ENCODE results near the gene MTUS2.

The MTUS2 gene

DNA sequence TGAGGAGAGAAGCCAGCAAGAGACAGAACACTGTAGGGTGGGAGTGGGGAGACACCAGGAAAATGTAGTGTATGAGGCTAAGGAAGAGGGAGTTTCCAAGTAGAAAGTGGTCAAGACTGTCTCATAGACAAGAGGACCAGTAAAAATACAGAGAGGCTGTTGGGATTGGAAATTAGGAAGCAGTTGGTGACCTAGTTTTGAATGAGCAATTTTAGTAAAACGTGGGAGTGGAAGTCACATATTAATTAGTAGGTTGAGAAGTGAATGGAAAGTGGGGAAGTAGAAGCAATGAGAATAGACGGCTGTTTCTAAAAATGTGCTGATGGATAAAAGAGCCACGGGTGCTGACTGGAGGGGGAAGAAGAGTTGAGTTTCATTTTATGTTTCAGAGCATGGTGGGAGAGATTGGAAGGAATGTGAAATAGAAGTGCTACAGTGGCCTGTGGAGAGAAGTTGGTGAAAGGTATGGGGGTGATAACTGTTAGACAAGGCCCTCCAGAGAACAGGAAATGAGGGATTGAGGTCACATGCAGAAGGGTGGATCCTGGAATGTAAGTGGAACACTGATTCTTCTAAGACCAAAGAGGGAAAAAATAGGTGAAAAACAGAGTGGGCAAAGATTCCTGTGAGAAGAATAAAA is 247.3 kb downstream of the MTUS2 start:
- no peak for FAIRE-seq
- DNase-seq (ENCODE audit: insufficient read length, low spot score): no peak

DNA sequence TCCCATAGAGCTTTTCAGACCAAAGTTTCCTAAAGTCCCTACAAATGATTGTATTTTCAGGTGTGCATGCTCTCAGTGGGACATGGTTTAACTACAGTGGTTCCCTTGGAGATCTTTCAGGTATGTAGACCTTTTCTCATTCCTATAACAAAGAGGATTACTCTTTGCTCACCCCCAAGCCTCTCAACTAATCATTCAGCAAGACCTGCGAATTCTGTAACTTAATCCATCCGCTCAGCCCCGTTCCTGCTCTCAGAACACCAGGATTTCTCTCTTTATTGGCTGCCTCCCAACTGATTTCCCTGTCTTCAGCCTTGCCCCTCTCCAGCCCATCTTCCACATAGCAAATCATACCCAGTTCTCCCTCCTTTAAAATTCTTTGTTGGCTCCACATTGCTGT is 253.6 kb downstream of the MTUS2 start:
- DNase-seq (ENCODE audit: insufficient read length, low spot score) (no peak), FAIRE-seq (no peak)
- TF ChIP-seq PAX5 (IDR thresholded peaks at IDR 0.05; ENCODE audit: insufficient read depth, low read length, severe bottlenecking) (no peak), POLR2A (IDR thresholded peaks at IDR 0.05; ENCODE audit: low read depth, low read length) (no peak), POLR2AphosphoS5 (IDR thresholded peaks at IDR 0.05; ENCODE audit: low read depth, low read length) (no peak), POU2F2 (IDR thresholded peaks at IDR 0.05; ENCODE audit: low read depth, low read length) (no peak)

More for the DNA sequence above, 247.3 kb downstream of the MTUS2 start:
- TF ChIP-seq PAX5 (IDR thresholded peaks at IDR 0.05; ENCODE audit: insufficient read depth, low read length, severe bottlenecking) (no peak), POLR2AphosphoS5 (IDR thresholded peaks at IDR 0.05; ENCODE audit: low read depth, low read length) (no peak), POU2F2 (IDR thresholded peaks at IDR 0.05; ENCODE audit: low read depth, low read length) (no peak), SPI1 (IDR thresholded peaks at IDR 0.05; ENCODE audit: low read depth, low read length) (no peak), POLR2A (IDR thresholded peaks at IDR 0.05; ENCODE audit: low read depth, low read length) (no peak), TAF1 (IDR thresholded peaks at IDR 0.05; ENCODE audit: low read depth, low read length) (no peak)

DNA sequence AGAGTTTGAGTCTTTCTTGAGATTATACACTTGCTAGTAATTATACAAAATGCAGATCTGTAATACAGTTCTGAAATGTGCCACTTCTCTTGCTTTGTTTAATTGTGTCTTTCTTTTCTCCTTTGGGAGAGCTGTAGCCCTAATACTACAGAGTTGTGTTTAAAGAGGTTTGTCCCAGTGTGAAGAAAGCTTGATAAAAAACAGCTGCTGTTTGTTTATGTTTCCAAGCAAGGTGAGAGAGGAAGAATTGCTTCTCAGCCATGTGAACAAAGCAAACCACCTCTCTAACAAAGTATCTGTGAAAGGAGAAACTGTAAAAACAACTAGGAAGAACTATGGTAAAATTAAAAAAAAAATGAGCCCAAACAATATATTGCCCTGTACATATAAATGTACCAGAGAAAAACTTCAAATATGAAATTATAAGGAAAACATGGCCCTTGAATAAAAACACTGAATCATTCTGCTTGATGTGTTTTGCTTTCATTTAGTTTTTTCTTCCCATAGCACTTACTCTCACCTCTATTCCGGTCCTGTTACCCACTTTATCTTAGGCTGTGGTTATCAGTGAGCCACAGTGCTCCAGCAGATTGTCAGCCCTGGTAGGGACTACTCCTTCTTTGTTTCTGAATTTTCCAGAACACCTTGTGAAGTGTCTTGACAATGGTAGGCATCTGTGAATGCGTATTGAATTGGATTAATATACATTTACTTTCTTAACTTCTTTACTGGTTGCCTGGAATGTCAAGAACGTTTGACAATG is 257.1 kb downstream of the MTUS2 start:
- TF ChIP-seq POU2F2 (IDR thresholded peaks at IDR 0.05; ENCODE audit: low read depth, low read length): no peak
- no peak for TF ChIP-seq SPI1 (IDR thresholded peaks at IDR 0.05; ENCODE audit: low read depth, low read length)
- no peak for TF ChIP-seq TAF1 (IDR thresholded peaks at IDR 0.05; ENCODE audit: low read depth, low read length)
- no peak for TF ChIP-seq POLR2AphosphoS5 (IDR thresholded peaks at IDR 0.05; ENCODE audit: low read depth, low read length)
- TF ChIP-seq POLR2A (IDR thresholded peaks at IDR 0.05; ENCODE audit: low read depth, low read length): no peak
- DNase-seq (ENCODE audit: insufficient read length, low spot score): no peak
- FAIRE-seq: no peak

DNA sequence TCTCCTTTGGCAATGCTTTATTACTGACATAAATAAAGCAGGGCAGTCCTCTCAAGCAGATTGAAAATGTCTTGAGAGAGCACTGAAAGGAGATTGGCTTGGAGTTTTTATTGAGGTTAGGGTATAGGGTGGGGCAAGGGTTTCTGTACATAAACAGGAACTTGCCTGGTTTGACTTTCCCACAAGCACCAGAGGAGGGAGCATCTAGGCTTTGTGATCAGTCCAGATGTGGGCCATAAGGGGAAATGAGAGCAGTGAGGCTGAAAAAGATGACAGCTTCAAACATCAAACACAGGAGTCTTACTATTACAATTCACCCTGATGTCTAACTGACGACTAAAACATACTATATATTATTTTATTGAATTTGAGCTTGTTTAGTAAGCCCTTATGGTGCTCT is 260.9 kb downstream of the MTUS2 start:
- TF ChIP-seq TAF1 (IDR thresholded peaks at IDR 0.05; ENCODE audit: low read depth, low read length): no peak
- peak; percentile 71 for TF ChIP-seq SPI1 (IDR thresholded peaks at IDR 0.05; ENCODE audit: low read depth, low read length)
- FAIRE-seq (no peak), DNase-seq (ENCODE audit: insufficient read length, low spot score) (no peak)

DNA sequence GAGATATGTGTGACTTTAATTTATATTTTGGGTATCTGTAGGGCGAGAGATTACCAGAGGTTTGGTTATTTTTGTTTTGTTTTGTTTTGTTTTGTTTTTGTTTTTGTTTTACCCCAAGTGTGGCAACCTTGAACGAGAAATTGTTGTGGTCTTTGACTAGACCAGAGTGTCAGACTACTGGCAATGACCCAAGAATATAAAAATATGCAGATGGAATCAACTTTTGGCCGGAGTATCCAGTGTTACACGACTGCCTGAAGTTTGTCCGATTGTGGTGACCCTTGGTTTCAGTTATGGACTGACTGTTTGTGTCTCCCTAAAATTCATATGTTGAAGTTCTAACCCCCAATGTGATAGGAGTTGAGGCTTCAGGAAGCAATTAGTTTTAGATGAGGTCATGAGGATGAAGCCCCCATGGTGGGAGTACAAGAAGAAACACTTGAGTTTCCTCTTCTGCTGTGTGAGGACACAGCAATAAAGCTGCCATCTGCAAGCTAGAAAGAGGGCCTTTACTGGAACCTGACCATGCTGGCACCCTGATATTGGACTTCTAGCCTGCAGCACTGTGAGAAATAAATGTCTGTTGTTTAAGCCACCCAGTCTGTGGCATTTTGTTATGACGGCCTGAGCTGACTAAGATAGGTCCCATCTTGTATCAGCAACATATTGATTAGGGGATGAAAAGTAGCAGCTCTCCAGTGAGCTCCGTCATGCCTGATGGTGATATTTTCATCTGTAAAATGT is 261.7 kb downstream of the MTUS2 start:
- no peak for TF ChIP-seq POU2F2 (IDR thresholded peaks at IDR 0.05; ENCODE audit: low read depth, low read length)
- no peak for TF ChIP-seq TAF1 (IDR thresholded peaks at IDR 0.05; ENCODE audit: low read depth, low read length)
- no peak for TF ChIP-seq PAX5 (IDR thresholded peaks at IDR 0.05; ENCODE audit: insufficient read depth, low read length, severe bottlenecking)
- TF ChIP-seq POLR2AphosphoS5 (IDR thresholded peaks at IDR 0.05; ENCODE audit: low read depth, low read length): no peak
- no peak for TF ChIP-seq SPI1 (IDR thresholded peaks at IDR 0.05; ENCODE audit: low read depth, low read length)
- TF ChIP-seq POLR2A (IDR thresholded peaks at IDR 0.05; ENCODE audit: low read depth, low read length): no peak
- FAIRE-seq (no peak), DNase-seq (ENCODE audit: insufficient read length, low spot score) (no peak)

DNA sequence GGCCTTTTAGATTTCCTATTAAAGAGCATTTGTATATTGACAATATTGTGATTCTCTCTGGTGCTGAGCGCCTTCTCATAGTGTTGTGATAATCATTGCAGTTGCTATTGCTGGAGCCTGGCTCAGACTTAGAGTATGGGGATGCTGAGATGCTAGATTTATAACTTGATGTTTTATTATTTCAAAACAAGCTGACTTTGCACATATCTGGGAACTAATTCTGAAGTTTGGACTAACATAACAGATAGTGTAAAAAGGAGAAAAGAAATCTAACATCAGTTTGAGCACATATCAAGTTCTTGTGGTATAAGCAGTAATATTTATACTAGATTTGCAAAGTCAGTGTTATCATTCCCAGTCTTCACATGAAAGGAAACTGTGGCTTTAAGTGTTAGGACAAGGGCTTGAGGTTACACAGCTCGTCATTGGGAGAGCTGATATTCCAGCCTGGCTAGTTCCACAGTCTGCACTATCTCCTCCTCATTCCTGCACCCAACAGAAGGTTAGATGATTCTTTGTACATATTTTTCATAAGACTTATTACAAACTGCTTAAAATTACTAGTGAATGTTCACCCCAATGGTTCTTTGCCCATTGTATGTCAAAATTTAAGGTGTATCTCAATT is 279.8 kb downstream of the MTUS2 start:
- FAIRE-seq (no peak), DNase-seq (ENCODE audit: insufficient read length, low spot score) (no peak)
- TF ChIP-seq TAF1 (IDR thresholded peaks at IDR 0.05; ENCODE audit: low read depth, low read length): no peak
- TF ChIP-seq POU2F2 (IDR thresholded peaks at IDR 0.05; ENCODE audit: low read depth, low read length): no peak
- TF ChIP-seq POLR2A (IDR thresholded peaks at IDR 0.05; ENCODE audit: low read depth, low read length): no peak
- TF ChIP-seq PAX5 (IDR thresholded peaks at IDR 0.05; ENCODE audit: insufficient read depth, low read length, severe bottlenecking): no peak
- TF ChIP-seq POLR2AphosphoS5 (IDR thresholded peaks at IDR 0.05; ENCODE audit: low read depth, low read length): no peak
- no peak for TF ChIP-seq SPI1 (IDR thresholded peaks at IDR 0.05; ENCODE audit: low read depth, low read length)

DNA sequence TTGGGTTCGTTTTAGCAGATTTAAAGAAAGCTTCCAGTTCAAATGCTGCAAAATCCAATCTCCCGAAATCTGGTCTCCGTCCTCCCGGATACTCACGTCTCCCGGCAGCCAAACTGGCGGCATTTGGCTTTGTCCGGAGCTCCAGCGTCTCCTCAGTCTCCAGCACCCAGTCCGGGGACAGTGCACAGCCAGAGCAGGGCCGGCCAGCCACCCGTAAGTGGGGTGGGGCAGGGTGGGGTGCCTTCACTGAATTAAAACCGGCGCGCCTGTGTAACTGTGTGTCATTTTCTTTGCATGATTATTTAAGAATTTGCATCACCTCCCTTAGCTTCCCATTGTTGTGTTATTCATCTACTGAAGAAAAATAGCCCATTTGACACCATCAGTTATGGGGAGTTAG is 280.6 kb downstream of the MTUS2 start:
- TF ChIP-seq TAF1 (IDR thresholded peaks at IDR 0.05; ENCODE audit: low read depth, low read length) (no peak), POLR2A (IDR thresholded peaks at IDR 0.05; ENCODE audit: low read depth, low read length) (no peak), SPI1 (IDR thresholded peaks at IDR 0.05; ENCODE audit: low read depth, low read length) (no peak), POLR2AphosphoS5 (IDR thresholded peaks at IDR 0.05; ENCODE audit: low read depth, low read length) (no peak), PAX5 (IDR thresholded peaks at IDR 0.05; ENCODE audit: insufficient read depth, low read length, severe bottlenecking) (no peak), POU2F2 (IDR thresholded peaks at IDR 0.05; ENCODE audit: low read depth, low read length) (no peak)

DNA sequence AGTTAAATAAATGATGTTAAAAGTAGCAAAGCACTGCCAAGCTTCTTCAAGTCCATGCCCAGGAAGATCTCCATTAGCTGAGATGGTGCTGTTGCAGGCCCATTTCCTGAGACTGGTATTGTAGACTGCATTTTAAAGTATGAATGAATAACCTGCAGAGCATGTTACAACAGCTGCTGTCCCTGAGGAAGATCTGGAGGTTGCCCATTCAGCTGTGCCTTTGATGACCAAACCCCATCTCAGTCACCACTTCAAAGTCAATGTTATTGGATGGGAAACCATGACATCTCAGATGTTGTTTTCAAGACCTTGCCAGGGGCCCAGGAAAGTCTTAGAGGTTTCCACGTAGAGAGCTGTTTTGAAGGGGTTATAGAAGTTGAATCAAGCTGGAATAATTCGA is 281.3 kb downstream of the MTUS2 start:
- no peak for DNase-seq (ENCODE audit: insufficient read length, low spot score)
- TF ChIP-seq POLR2A (IDR thresholded peaks at IDR 0.05; ENCODE audit: low read depth, low read length): no peak
- TF ChIP-seq SPI1 (IDR thresholded peaks at IDR 0.05; ENCODE audit: low read depth, low read length): no peak
- no peak for TF ChIP-seq POU2F2 (IDR thresholded peaks at IDR 0.05; ENCODE audit: low read depth, low read length)
- no peak for TF ChIP-seq TAF1 (IDR thresholded peaks at IDR 0.05; ENCODE audit: low read depth, low read length)
- no peak for TF ChIP-seq PAX5 (IDR thresholded peaks at IDR 0.05; ENCODE audit: insufficient read depth, low read length, severe bottlenecking)
- FAIRE-seq: no peak

More for the DNA sequence above, 280.6 kb downstream of the MTUS2 start:
- DNase-seq (ENCODE audit: insufficient read length, low spot score) (no peak), FAIRE-seq (no peak)

DNA sequence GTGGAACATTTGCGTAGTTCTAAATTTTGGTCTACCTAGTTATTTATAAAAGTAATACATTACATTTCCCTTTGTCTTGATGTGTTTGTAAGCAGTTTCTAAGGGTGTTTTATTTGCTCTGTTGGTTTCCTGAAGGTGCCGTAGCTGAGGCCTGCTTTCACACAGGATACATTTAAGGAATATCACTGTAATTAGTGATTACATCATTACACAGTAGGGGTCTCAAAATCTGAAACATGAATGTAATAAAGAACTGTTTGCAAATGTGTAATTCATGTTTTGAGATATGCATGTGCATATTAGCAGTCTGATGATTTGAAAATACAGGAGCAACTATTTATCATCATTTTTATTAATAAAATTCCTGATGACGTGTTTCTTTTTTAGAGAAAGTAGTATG is 281.8 kb downstream of the MTUS2 start:
- no peak for FAIRE-seq
- TF ChIP-seq SPI1 (IDR thresholded peaks at IDR 0.05; ENCODE audit: low read depth, low read length) (no peak), PAX5 (IDR thresholded peaks at IDR 0.05; ENCODE audit: insufficient read depth, low read length, severe bottlenecking) (no peak), POLR2A (IDR thresholded peaks at IDR 0.05; ENCODE audit: low read depth, low read length) (no peak), POLR2AphosphoS5 (IDR thresholded peaks at IDR 0.05; ENCODE audit: low read depth, low read length) (no peak), TAF1 (IDR thresholded peaks at IDR 0.05; ENCODE audit: low read depth, low read length) (no peak), POU2F2 (IDR thresholded peaks at IDR 0.05; ENCODE audit: low read depth, low read length) (no peak)
- no peak for DNase-seq (ENCODE audit: insufficient read length, low spot score)
